GM12873 (cell line): Measurements from ENCODE around the gene ZBP1.

ENCODE experiments used
- CTCF ChIP-seq: IDR thresholded peaks from 2 replicates; pipeline ENCODE4 v1.5.1; 2012; ENCODE audit warnings: low read depth, mild to moderate bottlenecking, moderate library complexity, low read length, control low read depth; ENCODE audit not compliant: insufficient read depth; ENCODE audit errors: missing control alignments

The ZBP1 gene

GRCh38 chr20:57660922-57661745 lies 40.9 kb upstream of the ZBP1 start:
- no peak for TF ChIP-seq CTCF

GRCh38 chr20:57660181-57660921 lies 40.1 kb upstream of the ZBP1 start:
- no peak for TF ChIP-seq CTCF

GRCh38 chr20:57659517-57660180 lies 39.4 kb upstream of the ZBP1 start:
- no peak for TF ChIP-seq CTCF

GRCh38 chr20:57658833-57659516 lies 38.7 kb upstream of the ZBP1 start:
- TF ChIP-seq CTCF, result no peak

GRCh38 chr20:57658447-57658832 lies 38.2 kb upstream of the ZBP1 start:
- TF ChIP-seq CTCF, result no peak

GRCh38 chr20:57657535-57658446 lies 37.6 kb upstream of the ZBP1 start:
- TF ChIP-seq CTCF, result no peak
